RWPE1 (cell line): ENCODE measurements around the gene SPTSSA.
"Not testable (repeated sequence)": the region's sequence is repeated elsewhere in the genome, so short reads cannot be mapped to it uniquely, and the experiment has no call there.

Experiments
- CTCF ChIA-PET: fragments of 350-600 bp; sonication (Branson Sonifier 250); formaldehyde crosslinking; extraction: SDS; loops from one replicate; lab custom pipeline; 2021; lab: Yijun Ruan, JAX
- POLR2A ChIA-PET: fragments of 400-600 bp; formaldehyde crosslinking; extraction: SDS; loops from one replicate; lab custom pipeline; 2020; ENCODE audit warnings: antibody characterized with exemption; ENCODE audit not compliant: low non-redundant PET; lab: Yijun Ruan, JAX
- DNase-seq: peaks from one replicate; pipeline ENCODE4 v3.0.0; 2012; ENCODE audit warnings: low spot score
- H3K27ac ChIP-seq: fragments of 450-650 bp; 2 replicates; pipeline ENCODE4 v1.5.1; 2017
- CTCF ChIP-seq: fragments of 450-650 bp; conservative IDR thresholded peaks from 2 replicates; pipeline ENCODE4 v1.5.1; 2017; ENCODE audit warnings: low read depth, mild to moderate bottlenecking

Gene SPTSSA

GRCh38 chr14:34488528-34488927, 26.5 kb upstream of the SPTSSA start:
- CTCF ChIA-PET: interaction anchor here (0.6 kb wide), 1 partner anchor 181 kb away, joined by 3 read pairs; no protein-coding TSS in a partner anchor
- TF ChIP-seq CTCF: no peak
- POLR2A ChIA-PET: no interaction called here
- no peak for DNase-seq
- H3K27ac ChIP-seq: no peak overlapping the region

GRCh38 chr14:34484726-34485125, 22.7 kb upstream of the SPTSSA start:
- DNase-seq: no peak
- H3K27ac ChIP-seq: no peak overlapping the region
- CTCF ChIA-PET: no interaction called here
- POLR2A ChIA-PET: no interaction called here
- TF ChIP-seq CTCF: no peak

GRCh38 chr14:34482463-34482862, 20.4 kb upstream of the SPTSSA start:
- no peak for DNase-seq
- no peak for TF ChIP-seq CTCF
- CTCF ChIA-PET: no interaction called here
- H3K27ac ChIP-seq: no peak overlapping the region
- POLR2A ChIA-PET: no interaction called here

GRCh38 chr14:34479694-34480093, 17.7 kb upstream of the SPTSSA start:
- ChIA-PET POLR2A (no interaction called here), CTCF (no interaction called here)
- H3K27ac ChIP-seq: no peak overlapping the region
- DNase-seq: no peak
- no peak for TF ChIP-seq CTCF

- no peak overlapping the region for H3K27ac ChIP-seq
- CTCF ChIA-PET: no interaction called here
- no peak for DNase-seq
- POLR2A ChIA-PET: interaction anchor here (0.6 kb wide), 1 partner anchor 9 kb away, joined by 5 read pairs; no protein-coding TSS in a partner anchor
- no peak for TF ChIP-seq CTCF
Measured at GRCh38 chr14:34478261-34478660, 16.2 kb upstream of the SPTSSA start.

- CTCF ChIA-PET, DNase-seq, H3K27ac ChIP-seq, POLR2A ChIA-PET: not testable (repeated sequence)
Measured at GRCh38 chr14:34476036-34476435, 14.0 kb upstream of the SPTSSA start.

- no peak for DNase-seq
- no peak overlapping the region for H3K27ac ChIP-seq
- CTCF ChIA-PET: no interaction called here
- TF ChIP-seq CTCF: no peak
- POLR2A ChIA-PET: no interaction called here
Measured at GRCh38 chr14:34475163-34475562, 13.1 kb upstream of the SPTSSA start.
